Adrenal gland (tissue), 5 donors: ENCODE data around the gene DSN1.

Source experiments
- CTCF ChIP-seq, 6 experiments: fragments of 450-650 bp in 4 of 6; fragments of 200-600 bp in 2 of 6; sonication (generic) in 1 of 6; IDR thresholded peaks; 1 replicate in 5 of 6; 2 replicates in 1 of 6; pipeline versions ENCODE4 v1.5.1 to v1.8.0; 2016 to 2021; ENCODE audit warnings: antibody characterized with exemption in 6 of 6, mild to moderate bottlenecking in 2 of 6, moderate library complexity in 1 of 6
- POLR2A ChIP-seq, 2 donors: fragments of 450-650 bp; IDR thresholded peaks; one replicate each; pipeline ENCODE4 v1.6.1; 2017; ENCODE audit warnings: antibody characterized with exemption in 2 of 2, mild to moderate bottlenecking in 2 of 2, moderate library complexity in 1 of 2
- donor health status: DM: no; HTN: no; CAD: no.

- TF ChIP-seq CTCF (IDR thresholded peaks at IDR 0.05) (peak; percentile 43 to 66 (median 63)), POLR2A (IDR thresholded peaks at IDR 0.05) (no peak)
Observed at GRCh38 chr20:36808317-36809257, 35.0 kb upstream of the DSN1 start.
